NCI-H2171 treated with DMSO at 0.1 percent for 48 hours (cell line): ENCODE data around the gene GSX2.
A peak's percentile ranks its signal among the peaks of the same experiment; 100 is the strongest.
"Not testable (repeated sequence)": the region's sequence is repeated elsewhere in the genome, so short reads cannot be mapped to it uniquely, and the experiment has no call there.

Source experiments
- DNase-seq: peaks from one replicate; lab custom pipeline; 2025; lab: John Stamatoyannopoulos, UW

The GSX2 gene

DNA sequence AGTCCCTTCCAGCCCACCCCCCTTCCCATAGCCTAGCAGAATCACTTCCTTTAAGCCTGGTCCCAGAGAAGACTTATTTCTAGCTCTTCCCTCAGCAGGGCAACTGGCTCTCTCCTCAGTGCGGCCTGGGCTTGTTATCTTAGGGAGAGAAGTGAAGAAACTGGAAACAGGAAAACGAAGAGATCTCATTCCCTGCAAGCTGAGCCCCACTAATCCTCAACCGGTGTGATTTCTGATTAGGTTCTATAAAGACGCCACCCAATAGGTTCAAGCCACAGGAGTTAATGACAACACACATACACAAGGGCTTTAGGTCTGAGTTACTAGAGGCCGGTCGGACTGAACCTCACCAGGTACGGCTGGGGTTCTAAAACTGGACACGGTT, 3.2 kb downstream of the GSX2 start:
- no peak for DNase-seq

DNA sequence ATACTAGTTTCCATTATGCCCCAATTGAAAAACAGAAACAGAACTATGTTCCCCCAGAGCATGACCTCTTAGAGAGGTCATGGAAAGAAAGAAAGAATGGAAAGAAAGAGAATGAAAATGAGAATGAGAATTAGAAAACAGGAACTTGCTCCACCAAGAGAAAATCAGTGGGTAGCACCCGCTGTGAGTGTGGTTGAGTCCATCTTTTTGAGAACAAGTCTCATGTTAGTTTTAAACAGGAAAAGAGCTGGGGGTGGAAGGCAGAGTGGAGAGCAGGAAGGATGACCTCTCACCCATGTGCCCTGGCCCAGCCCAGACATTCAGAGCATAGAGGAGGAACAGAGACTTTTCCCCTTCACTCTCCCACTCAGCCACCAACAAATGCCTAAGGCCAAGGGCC, 4.9 kb downstream of the GSX2 start:
- no peak for DNase-seq

DNA sequence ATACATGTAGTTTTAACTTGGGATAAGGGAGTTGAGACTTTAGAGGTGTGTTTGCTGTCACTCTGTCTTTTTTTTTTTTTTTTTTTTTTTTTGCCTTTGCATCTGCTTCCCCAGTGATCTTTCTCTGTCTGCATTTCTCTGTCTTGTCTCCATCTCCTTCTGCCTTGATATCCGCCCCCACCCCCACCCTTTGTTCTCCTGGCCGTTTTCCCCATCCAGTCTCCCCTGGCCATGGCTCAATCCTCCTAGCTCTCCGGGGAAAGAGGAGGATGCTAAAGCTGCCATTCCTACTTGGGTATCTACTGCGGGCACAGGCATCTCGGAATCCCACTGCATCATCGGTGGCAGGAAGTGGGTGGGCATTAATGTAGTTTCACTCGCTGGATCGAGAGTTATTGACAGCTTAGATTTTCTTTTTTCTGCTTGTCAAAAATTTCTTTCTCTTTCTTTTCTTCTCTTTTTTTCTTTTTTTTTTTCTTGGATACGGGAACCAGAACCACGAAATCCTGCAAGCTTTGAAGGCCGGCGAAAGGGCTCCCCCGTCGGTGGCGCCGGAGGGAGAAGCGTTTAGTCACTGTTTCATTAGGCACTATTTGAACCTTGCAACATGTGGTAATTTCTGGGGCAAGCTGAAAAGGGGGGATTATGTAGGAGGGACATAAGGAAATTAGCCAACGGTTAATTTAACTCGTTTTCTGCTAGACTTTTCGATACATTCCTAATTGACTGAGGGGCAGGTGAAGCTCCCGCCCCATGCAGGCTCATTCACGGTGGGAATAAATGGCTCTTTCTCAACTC, 8.2 kb downstream of the GSX2 start:
- peak; percentile 0 for DNase-seq

DNA sequence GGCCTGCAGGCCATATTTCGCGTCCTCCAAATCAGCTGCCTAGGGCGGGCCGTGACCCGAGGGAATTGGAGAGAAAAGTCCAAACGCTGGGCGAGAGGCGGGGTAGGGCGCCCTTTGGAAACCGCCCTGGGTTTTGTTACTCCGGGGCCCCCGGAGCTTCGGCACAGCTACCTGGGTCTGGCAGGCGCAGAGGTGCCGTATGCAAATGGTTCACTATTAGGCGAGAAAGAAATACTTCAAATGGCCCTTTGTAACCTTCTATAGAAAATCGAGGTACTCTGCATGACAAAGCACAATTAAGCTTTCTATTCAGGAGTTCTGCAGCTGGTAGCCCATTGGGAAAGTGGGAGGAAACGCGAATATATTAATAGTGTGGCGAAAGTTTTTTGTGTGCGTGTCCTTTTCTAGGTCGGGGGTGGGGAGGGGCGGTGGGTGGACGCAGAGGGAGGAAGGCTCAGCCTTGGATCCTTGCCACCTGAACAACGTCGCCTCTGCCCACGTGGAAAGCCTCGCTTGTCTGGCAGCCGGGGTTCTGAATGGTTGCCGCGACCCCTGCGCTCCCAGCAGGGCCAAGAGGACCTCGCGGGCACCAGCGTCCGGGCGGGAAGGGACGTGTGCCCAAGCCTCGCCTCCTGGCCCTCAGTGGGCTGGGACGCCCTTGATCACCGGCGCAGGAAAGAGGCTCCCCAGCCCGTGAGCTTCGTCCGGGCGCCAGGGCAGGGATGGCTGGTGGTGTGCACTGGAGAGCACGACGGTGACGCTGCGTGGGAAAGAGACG, 9.5 kb downstream of the GSX2 start:
- no peak for DNase-seq

DNA sequence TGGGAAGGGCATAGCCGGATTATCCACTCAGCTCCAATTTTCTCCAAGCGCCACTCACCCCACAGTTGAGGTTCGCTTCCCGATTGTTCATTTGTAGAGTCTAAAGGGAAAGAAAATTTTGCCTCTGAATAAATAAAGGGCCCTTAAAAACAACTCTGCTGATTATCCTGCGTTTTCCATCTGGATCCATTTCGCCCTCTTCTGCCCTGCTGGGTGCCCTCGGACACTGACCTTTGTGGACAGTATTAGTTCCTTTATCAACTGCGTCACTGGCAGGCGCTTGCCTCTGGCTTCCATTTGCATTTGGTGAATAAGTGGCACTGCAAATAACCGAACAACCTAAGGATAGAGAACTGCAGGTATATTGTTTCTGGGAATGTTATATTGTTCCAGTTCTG, 10.1 kb downstream of the GSX2 start:
- DNase-seq: no peak

DNA sequence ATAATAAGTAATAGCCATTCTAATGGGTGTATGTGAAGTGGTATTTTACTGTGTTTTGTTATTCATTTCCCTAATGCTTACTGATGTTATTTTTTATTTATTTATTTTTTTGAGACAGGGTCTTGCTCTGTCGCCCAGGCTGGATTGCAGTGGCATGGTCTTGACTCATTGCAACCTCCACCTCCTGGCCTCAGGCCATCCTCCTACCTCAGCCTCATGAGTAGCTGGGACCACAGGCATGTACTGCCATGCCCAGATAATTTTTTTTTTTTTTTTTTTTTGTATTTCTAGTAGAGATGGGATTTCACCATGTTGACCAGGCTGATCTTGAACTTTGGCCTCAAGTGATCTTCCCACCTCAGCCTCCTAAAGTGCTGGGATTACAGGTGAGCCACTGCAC, 13.2 kb downstream of the GSX2 start:
- DNase-seq: not testable (repeated sequence)

DNA sequence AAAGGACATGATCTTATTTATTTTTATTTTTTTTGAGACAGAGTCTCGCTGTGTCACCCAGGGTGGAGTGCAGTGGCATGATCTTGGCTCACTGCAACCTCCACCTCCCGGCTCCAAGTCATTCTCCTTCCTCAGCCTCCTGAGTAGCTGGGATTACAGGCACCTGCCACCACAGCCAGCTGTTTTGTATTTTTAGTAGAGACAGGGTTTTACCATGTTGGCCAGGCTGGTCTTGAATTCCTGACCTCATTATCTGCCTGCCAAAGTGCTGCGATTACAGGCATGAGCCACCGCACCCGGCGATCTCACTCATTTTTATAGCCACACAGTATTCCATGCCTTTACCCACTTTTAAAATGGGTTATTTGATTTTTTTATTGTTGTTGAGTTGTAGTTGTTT, 16.3 kb downstream of the GSX2 start:
- not testable (repeated sequence) for DNase-seq

DNA sequence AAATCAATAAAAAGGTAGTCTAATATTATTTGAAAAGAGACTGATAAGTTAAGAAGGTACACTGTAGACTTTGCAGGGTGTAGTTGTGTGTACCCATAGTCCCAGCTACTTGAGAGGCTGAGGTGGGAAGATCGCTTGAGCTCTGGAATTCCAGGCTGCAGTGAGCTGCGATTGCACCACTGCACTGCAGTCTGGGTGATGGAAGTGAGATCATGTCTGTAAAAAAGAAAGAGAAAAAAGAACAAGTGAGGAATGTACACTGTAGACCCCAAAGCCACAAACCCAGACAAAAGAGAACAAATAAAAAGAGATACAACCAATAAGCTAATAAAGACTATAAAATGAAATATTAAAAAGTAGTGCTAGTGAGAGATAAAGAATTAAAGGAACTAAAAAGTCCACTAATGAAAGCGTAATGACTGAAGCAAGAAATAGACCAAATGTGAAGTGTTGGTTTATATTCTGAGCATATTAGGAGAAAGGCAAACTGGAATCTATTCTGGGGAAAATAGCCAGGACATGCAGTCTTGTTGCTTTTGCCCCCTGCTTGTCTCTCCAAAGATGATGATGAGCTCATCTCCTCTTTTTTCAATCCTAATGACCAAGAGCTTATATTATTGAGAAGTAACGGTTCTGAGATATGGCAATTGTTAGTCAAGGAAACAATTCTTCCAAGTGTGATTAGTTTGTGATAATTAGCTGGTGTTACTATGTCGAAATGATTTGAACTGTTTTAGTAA, 19.1 kb downstream of the GSX2 start:
- DNase-seq: no peak

DNA sequence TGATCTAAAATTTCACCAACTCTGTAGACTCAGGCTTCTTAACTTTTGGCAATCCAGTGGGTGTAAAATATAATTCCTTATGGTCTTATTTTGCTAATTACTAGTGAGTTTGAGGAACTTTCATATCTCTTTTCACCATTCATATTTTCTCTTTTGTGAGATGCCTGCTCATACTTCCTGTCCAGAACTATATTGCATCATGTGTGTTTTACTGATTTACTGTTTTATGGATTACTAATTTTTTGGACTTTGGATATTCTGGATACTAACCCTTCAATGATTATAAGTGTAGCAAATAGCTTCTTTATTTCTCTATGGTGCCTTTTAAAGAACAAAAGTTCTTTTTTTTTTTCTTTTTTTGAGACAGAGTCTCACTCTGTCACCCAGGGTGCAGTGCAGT, 20.6 kb downstream of the GSX2 start:
- DNase-seq: no peak

DNA sequence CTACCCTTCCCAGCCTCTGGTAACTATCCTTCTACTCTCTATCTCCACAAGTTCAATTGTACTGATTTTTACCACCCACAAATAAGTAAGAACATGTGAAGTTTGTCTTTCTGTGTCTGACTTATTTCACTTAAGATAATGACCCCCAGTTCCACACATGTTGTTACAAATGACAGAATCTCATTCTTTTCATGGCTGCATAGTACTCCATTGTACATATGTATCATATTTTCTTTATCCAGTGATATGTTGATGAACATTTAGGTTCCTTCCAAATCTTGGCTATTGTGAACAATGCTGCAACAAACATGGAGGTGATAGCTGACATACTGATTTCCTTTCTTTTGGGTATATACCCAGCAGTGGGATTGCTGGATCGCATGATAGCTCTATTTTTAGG, 27.7 kb downstream of the GSX2 start:
- no peak for DNase-seq

DNA sequence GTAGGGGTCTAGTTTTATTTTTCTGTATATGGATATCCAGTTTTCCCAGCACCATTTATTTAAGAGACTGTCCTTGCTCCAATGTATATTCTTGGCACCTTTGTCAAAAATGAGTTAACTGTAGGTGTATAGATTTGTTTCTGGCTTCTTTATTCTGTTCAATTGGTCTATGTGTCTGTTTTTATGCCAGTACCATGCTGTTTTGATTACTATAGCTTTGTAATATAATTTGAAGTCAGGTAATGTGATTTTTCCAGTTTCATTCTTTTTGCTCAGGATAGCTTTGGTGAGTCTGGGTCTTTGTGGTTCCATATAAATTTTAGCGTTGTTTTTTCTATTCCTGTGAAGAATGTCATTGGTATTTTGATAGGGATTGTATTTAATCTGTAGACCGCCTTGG, 28.7 kb downstream of the GSX2 start:
- DNase-seq: not testable (repeated sequence)

DNA sequence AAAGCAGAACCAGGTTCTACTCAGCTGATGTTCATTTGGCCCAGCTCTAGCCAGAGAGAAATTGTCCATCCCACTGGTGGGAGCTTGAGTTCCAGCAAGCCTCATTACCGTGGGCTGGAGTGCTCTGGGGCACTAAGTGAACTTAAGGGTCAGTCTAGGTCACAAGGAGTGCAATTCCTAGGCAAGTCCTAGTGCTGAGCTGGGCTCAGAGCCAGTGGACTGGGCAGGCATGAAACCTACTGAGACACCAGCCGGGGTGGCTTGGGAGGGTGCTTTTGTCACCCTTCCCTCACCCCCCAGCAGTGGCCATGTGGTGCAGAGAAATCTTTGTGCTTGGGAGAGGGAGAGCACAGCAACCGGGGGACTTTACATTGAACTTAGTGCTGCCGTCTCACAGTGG, 39.4 kb downstream of the GSX2 start:
- DNase-seq: no peak

DNA sequence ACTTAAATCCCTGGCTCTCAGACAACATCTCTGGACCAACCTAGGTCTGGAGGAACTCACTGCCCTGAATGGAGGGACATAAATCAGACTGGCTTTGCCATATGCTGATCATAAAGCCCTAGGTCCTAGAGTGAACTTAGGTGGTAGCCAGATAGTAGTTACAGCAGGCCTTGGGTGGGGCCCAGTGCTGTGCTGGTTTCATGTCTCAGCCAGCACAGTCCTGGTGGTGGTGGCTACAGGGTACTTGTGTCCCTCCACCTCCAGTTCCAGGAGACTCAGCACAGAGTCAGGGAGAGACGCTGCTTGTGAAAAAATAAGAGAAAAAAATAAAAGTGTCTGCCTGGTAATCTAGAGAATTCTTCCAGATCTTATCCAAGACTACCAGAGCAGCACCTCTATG, 40.3 kb downstream of the GSX2 start:
- no peak for DNase-seq

DNA sequence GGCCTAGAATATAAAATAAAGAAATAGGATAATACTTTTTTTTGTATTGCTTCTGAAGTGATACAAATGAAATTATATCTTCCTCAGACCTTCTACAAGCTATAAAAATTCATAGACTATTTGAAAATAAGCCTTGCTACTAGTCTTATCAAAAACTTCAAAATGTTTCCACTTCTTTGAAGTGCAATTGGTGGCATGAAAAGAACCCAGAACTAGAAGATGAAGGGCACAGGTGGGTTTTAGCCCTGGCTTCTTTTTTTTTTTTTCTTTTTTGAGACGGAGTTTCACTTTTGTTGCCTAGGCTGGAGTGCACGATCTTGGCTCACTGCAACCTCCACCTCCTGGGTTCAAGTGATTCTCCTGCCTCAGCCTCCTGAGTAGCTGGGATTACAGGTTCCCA, 44.2 kb downstream of the GSX2 start:
- no peak for DNase-seq

DNA sequence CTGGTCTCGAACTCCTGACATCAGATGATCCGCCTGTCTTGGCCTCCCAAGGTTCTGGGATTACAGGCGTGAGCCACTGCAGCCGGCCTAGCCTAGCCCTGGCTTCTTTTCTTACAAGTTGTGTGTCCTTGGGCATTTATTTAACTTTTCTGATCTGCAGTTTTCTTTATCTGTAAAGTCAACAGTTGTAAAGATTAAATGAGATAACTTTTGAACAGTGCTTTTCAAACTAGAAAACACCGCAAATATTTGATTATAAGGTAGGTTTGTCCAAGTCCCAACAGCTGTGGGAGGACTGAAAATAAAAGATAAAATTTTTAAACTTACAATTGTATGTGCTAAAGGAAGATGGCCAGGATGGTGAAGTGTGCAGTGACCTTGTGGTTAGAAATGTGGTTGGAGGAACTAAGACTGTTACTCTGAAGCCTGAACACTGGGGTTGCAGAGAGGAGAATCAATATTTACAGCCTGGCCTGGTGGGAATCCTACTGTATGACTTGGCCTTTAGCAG, 44.8 kb downstream of the GSX2 start:
- DNase-seq: no peak

DNA sequence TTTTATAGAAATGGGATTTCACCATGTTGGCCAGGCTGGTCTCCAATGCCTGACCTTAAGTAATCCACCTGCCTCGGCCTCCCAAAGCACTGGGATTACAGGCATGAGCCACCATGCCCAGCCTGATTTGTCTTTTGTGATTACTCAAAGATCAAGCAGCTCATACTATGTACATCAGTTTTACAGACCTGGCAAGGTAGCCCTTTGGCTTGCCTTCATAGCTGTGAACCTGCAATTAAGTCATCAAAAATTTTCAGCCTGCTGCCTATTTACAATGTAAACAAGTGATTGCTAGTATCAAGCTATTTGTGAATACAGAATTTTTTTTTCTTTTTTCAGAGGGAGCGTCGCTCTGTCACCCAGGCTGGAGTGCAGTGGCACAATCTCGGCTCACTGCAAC, 46.2 kb downstream of the GSX2 start:
- DNase-seq: no peak

DNA sequence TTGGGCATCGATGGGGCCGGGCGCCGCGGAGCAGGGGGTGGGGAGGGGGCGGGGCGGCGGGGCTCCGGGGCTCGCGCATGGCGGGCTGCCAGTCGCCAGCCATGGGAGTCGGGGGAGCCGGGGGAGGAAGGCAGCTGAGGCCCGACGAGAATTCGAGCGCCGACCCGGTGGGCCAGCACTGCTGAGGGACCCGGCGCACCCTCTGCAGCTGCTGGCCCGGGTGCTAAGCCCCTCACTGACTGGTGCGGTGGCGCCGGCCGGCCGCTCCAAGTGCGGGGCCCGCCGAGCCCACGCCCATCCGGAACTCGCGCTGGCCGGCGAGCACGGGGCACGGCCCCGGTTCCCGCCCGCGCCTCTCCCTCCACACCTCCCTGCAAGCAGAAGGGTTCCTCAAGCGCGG, 49.4 kb downstream of the GSX2 start:
- DNase-seq: no peak
